ENCODE results near the gene KTN1. TPM values are rescaled to one million over a fixed set of nuclear protein-coding genes. Genes with fewer than 3 reads are reported as not detected.
A peak's percentile ranks its signal among the peaks of the same experiment; 100 is the strongest.

The KTN1 gene
- total RNA-seq, 1 experiment from 2014 or later = 199 TPM

GRCh38 chr14:55600784-55601561 is 21.0 kb downstream of the KTN1 start:
- BruUV-seq (replicated peaks) = no TSS peak
- Histone ChIP-seq H3K27ac (ENCODE audit: low read depth, low read length, poor library complexity, severe bottlenecking) (peak overlapping the region; percentile 60), H3K4me3 (ENCODE audit: low read depth, low read length, poor library complexity, severe bottlenecking) (no peak overlapping the region), H3K36me3 (ENCODE audit: insufficient read depth, low read length, poor library complexity, severe bottlenecking) (no peaks in the 10 kb centered on the region), H3K9me3 (ENCODE audit: low read depth, low read length, poor library complexity, severe bottlenecking) (peaks cover 3% of the 10 kb centered on the region), H3K27me3 (replicated peaks; ENCODE audit: insufficient read depth, low read depth, low read length, poor library complexity) (no peaks in the 10 kb centered on the region), H3K4me1 (ENCODE audit: insufficient read depth, low read length, poor library complexity, severe bottlenecking) (peaks cover 30% of the 10 kb centered on the region)
- DNase-seq (ENCODE audit: low spot score) = peak; percentile 61
- CTCF ChIA-PET = no interaction called here
- POLR2A ChIA-PET (ENCODE audit: low non-redundant PET) = no interaction called here
- TF ChIP-seq CTCF (conservative IDR thresholded peaks at IDR 0.05; ENCODE audit: low read depth, low read length) (no peak), EZH2 (IDR thresholded peaks at IDR 0.05; ENCODE audit: borderline replicate concordance, low read depth, low read length, poor library complexity, severe bottlenecking) (no peak)
- intact Hi-C loops (cut with micrococcal nuclease; ENCODE audit: unreplicated experiment) = no loop called here

- Histone ChIP-seq H3K36me3 (ENCODE audit: insufficient read depth, low read length, poor library complexity, severe bottlenecking) (no peaks in the 10 kb centered on the region), H3K9me3 (ENCODE audit: low read depth, low read length, poor library complexity, severe bottlenecking) (peaks cover 3% of the 10 kb centered on the region), H3K27ac (ENCODE audit: low read depth, low read length, poor library complexity, severe bottlenecking) (no peak overlapping the region), H3K27me3 (replicated peaks; ENCODE audit: insufficient read depth, low read depth, low read length, poor library complexity) (no peaks in the 10 kb centered on the region), H3K4me1 (ENCODE audit: insufficient read depth, low read length, poor library complexity, severe bottlenecking) (peaks cover 50% of the 10 kb centered on the region), H3K4me3 (ENCODE audit: low read depth, low read length, poor library complexity, severe bottlenecking) (no peak overlapping the region)
- intact Hi-C loops (cut with micrococcal nuclease; ENCODE audit: unreplicated experiment) = no loop called here
- ChIA-PET POLR2A (ENCODE audit: low non-redundant PET) (no interaction called here), CTCF (no interaction called here)
- TF ChIP-seq EZH2 (IDR thresholded peaks at IDR 0.05; ENCODE audit: borderline replicate concordance, low read depth, low read length, poor library complexity, severe bottlenecking) (no peak), CTCF (conservative IDR thresholded peaks at IDR 0.05; ENCODE audit: low read depth, low read length) (no peak)
- DNase-seq (ENCODE audit: low spot score) = no peak
- BruUV-seq (replicated peaks) = no TSS peak
These were observed 23.5 kb downstream of the KTN1 start for GRCh38 chr14:55603401-55603953.

- no peak overlapping the region for H3K27ac ChIP-seq (ENCODE audit: low read depth, low read length, poor library complexity, severe bottlenecking)
- ChIA-PET CTCF (no interaction called here), POLR2A (ENCODE audit: low non-redundant PET) (no interaction called here)
- TF ChIP-seq EZH2 (IDR thresholded peaks at IDR 0.05; ENCODE audit: borderline replicate concordance, low read depth, low read length, poor library complexity, severe bottlenecking) (no peak), CTCF (conservative IDR thresholded peaks at IDR 0.05; ENCODE audit: low read depth, low read length) (no peak)
- no TSS peak for BruUV-seq (replicated peaks)
- no peaks in the 10 kb centered on the region for H3K36me3 ChIP-seq (ENCODE audit: insufficient read depth, low read length, poor library complexity, severe bottlenecking)
- no peak for DNase-seq (ENCODE audit: low spot score)
- H3K4me1 ChIP-seq (ENCODE audit: insufficient read depth, low read length, poor library complexity, severe bottlenecking) = peaks cover 54% of the 10 kb centered on the region
- no peak overlapping the region for H3K4me3 ChIP-seq (ENCODE audit: low read depth, low read length, poor library complexity, severe bottlenecking)
- H3K27me3 ChIP-seq (replicated peaks; ENCODE audit: insufficient read depth, low read depth, low read length, poor library complexity) = no peaks in the 10 kb centered on the region
- intact Hi-C loops (cut with micrococcal nuclease; ENCODE audit: unreplicated experiment) = no loop called here
- H3K9me3 ChIP-seq (ENCODE audit: low read depth, low read length, poor library complexity, severe bottlenecking) = no peaks in the 10 kb centered on the region
These were observed 24.5 kb downstream of the KTN1 start for GRCh38 chr14:55604488-55604887.

All from A673 (cell line).